Measurements from ENCODE around the gene MTUS2. TPM values are rescaled to one million over a fixed set of nuclear protein-coding genes. Genes with fewer than 3 reads are reported as not detected.

The MTUS2 gene
- total and polyA plus RNA-seq, 10 of the 15 experiments (the other 5 are each of a cell fraction or from before 2014, with no cell fraction given), result under 0.01 to 0.05 (median 0.02) TPM; not detected in 6

GRCh38 chr13:29454931-29455481 lies 634.9 kb downstream of the MTUS2 start:
- POLR2A ChIA-PET, result no interaction called here
- H3K9ac ChIP-seq (ENCODE audit: control insufficient read depth, insufficient read depth, low read length), result no peak overlapping the region
- CTCF ChIA-PET, result interaction anchor here (0.6 to 2.7 kb wide), 8 partner anchors 12 to 659 kb away, joined by 3 to 42 read pairs (median 4); no protein-coding TSS in a partner anchor
- no peak for TF ChIP-seq CEBPB (IDR thresholded peaks at IDR 0.05; ENCODE audit: borderline replicate concordance in 1 of 2, low read depth in 2 of 2, low read length in 2 of 2)
- no peak for TF ChIP-seq CUX1 (IDR thresholded peaks at IDR 0.05; ENCODE audit: insufficient replicate concordance, low read depth, low read length)
- peak; percentile 17; the same call in 1 of the 2 replicates for TF ChIP-seq RAD21 (IDR thresholded peaks at IDR 0.05; ENCODE audit: insufficient read depth, low read depth, low read length)
- TF ChIP-seq CTCF (IDR thresholded peaks at IDR 0.05 in 2 of 3, conservative IDR thresholded peaks at IDR 0.05 in 1 of 3; ENCODE audit: control insufficient read depth in 2 of 3, extremely low read depth in 1 of 3, insufficient read depth in 1 of 3, low read depth in 3 of 3, low read length in 3 of 3), result peak; percentile 46 to 66 (median 63)
- TF ChIP-seq MEF2B (IDR thresholded peaks at IDR 0.05; ENCODE audit: partially characterized antibody, poor library complexity, severe bottlenecking), result peak; percentile 55
- no peaks in the 10 kb centered on the region for H3K9me3 ChIP-seq (replicated peaks; ENCODE audit: control insufficient read depth, insufficient read depth, low read length)
- H3K27ac ChIP-seq (ENCODE audit: control insufficient read depth, insufficient read depth), result no peak overlapping the region
- no peak for DNase-seq (ENCODE audit: low read depth, low spot score)
- H2AFZ ChIP-seq (ENCODE audit: control insufficient read depth, low read depth, low read length), result no peak overlapping the region
- 50% methylated on average over 6 of the region's 6 CpGs for WGBS (ENCODE audit: insufficient coverage, insufficient replicate concordance, low lambda C conversion rate, missing lambda C conversion rate)
- ATAC-seq, result peak; percentile 96
- peaks cover 3% of the 10 kb centered on the region; the same call in 1 of the 2 replicates for H3K4me1 ChIP-seq (ENCODE audit: control insufficient read depth, insufficient read depth, low read length)
- no peaks in the 10 kb centered on the region for H3K36me3 ChIP-seq (ENCODE audit: control insufficient read depth in 2 of 2, insufficient read depth in 2 of 2, low read length in 1 of 2)
- SMC1A ChIA-PET (ENCODE audit: uncharacterized antibody, unreplicated experiment), result interaction anchor here (0.8 to 1.4 kb wide), 4 partner anchors 13 to 20 kb away, joined by 3 to 8 read pairs (median 3); no protein-coding TSS in a partner anchor
- in situ Hi-C loops (cut with MboI) (no loop called here), intact Hi-C loops (cut with micrococcal nuclease; ENCODE audit: unreplicated experiment) (no loop called here)
- FAIRE-seq, result no peak
- no TSS peak for BruUV-seq (replicated peaks)
- H3K4me3 ChIP-seq, result no peak overlapping the region
- RAD21 ChIA-PET (ENCODE audit: unreplicated experiment), result interaction anchor here (0.8 to 1.7 kb wide), 2 partner anchors 18 to 658 kb away, joined by 4 to 8 read pairs; no protein-coding TSS in a partner anchor
- no peak overlapping the region for H3K4me2 ChIP-seq (ENCODE audit: control insufficient read depth, insufficient read depth)
- H3K27me3 ChIP-seq (replicated peaks in 1 of 2; ENCODE audit: control insufficient read depth in 2 of 2, insufficient read depth in 2 of 2, low read length in 1 of 2), result no peaks in the 10 kb centered on the region
- no peaks in the 10 kb centered on the region for H3K79me2 ChIP-seq (ENCODE audit: control insufficient read depth, insufficient read depth, low read length)
- no peaks in the 10 kb centered on the region for H4K20me1 ChIP-seq (ENCODE audit: control insufficient read depth, insufficient read depth)
